ENCODE results near the gene CDC42SE2. TPM values are rescaled to one million over a fixed set of nuclear protein-coding genes. Genes with fewer than 3 reads are reported as not detected.
"Not testable (repeated sequence)": the region's sequence is repeated elsewhere in the genome, so short reads cannot be mapped to it uniquely, and the experiment has no call there.

The CDC42SE2 gene
- polyA plus RNA-seq, 5 donors = 26.3 to 37.7 (median 34.3) TPM

- DNase-seq = no peak
These were observed 14.3 kb downstream of the CDC42SE2 start for GRCh38 chr5:131277875-131278740.

- DNase-seq = not testable (repeated sequence)
These were observed 14.9 kb downstream of the CDC42SE2 start for GRCh38 chr5:131278741-131279124.

- DNase-seq = no peak
These were observed 15.4 kb downstream of the CDC42SE2 start for GRCh38 chr5:131279204-131279603.

- no peak for DNase-seq
These were observed 16.6 kb downstream of the CDC42SE2 start for GRCh38 chr5:131280417-131280816.

GRCh38 chr5:131281133-131281867, 17.4 kb downstream of the CDC42SE2 start:
- no peak for DNase-seq

- DNase-seq = no peak
These were observed 18.0 kb downstream of the CDC42SE2 start for GRCh38 chr5:131281868-131282234.

- no peak for DNase-seq
These were observed 18.4 kb downstream of the CDC42SE2 start for GRCh38 chr5:131282235-131282634.

GRCh38 chr5:131285703-131286399, 22.0 kb downstream of the CDC42SE2 start:
- no peak for DNase-seq

GRCh38 chr5:131286400-131286715, 22.5 kb downstream of the CDC42SE2 start:
- DNase-seq = no peak

- DNase-seq = no peak
These were observed 24.5 kb downstream of the CDC42SE2 start for GRCh38 chr5:131288328-131288727.

- DNase-seq = no peak
These were observed 25.9 kb downstream of the CDC42SE2 start for GRCh38 chr5:131289738-131290137.

- no peak for DNase-seq
These were observed 32.4 kb downstream of the CDC42SE2 start for GRCh38 chr5:131296213-131296672.

- no peak for DNase-seq
These were observed 34.0 kb downstream of the CDC42SE2 start for GRCh38 chr5:131297886-131298285.

GRCh38 chr5:131299465-131299864, 35.6 kb downstream of the CDC42SE2 start:
- DNase-seq = no peak

GRCh38 chr5:131302506-131302905, 38.7 kb downstream of the CDC42SE2 start:
- DNase-seq = no peak

- DNase-seq = no peak
These were observed 39.7 kb downstream of the CDC42SE2 start for GRCh38 chr5:131303537-131303936.

- DNase-seq = no peak
These were observed 40.6 kb downstream of the CDC42SE2 start for GRCh38 chr5:131304414-131304813.

GRCh38 chr5:131305138-131305689, 41.4 kb downstream of the CDC42SE2 start:
- DNase-seq = no peak

GRCh38 chr5:131305906-131306305, 42.1 kb downstream of the CDC42SE2 start:
- DNase-seq = no peak

- DNase-seq = not testable (repeated sequence)
These were observed 48.5 kb downstream of the CDC42SE2 start for GRCh38 chr5:131312235-131312772.

- DNase-seq = no peak
These were observed 52.2 kb downstream of the CDC42SE2 start for GRCh38 chr5:131316026-131316425.

GRCh38 chr5:131316822-131317221, 53.0 kb downstream of the CDC42SE2 start:
- DNase-seq = no peak
